Activated B cell treated with CpG ODN at 0.5 μM for 24 hours (primary cell): ENCODE measurements around the gene HDAC4. TPM values are rescaled to one million over a fixed set of nuclear protein-coding genes. Genes with fewer than 3 reads are reported as not detected.

Experiments
- ATAC-seq: fragments of 200-7000 bp; cut with Tn5 transposase; one replicate; pipeline ENCODE4 v1.10.0; 2021; ENCODE audit warnings: low read depth, mild to moderate bottlenecking, moderate library complexity
- CTCF ChIA-PET: fragments of 350-600 bp; sonication (Branson Sonifier 250); formaldehyde crosslinking; loops from one replicate; lab custom pipeline; 2021; ENCODE audit warnings: antibody characterized with exemption; lab: Charles Lee
- POLR2A ChIA-PET: fragments of 350-600 bp; sonication (Branson Sonifier 250); formaldehyde crosslinking; loops from one replicate; lab custom pipeline; 2021; ENCODE audit warnings: antibody characterized with exemption; lab: Charles Lee
- DNase-seq: peaks from one replicate; pipeline ENCODE4 v3.0.0; 2022
- H3K27ac Mint-ChIP-seq: one replicate; pipeline ENCODE4 v1.8.0; 2020; ENCODE audit warnings: mixed read lengths
- H3K27me3 Mint-ChIP-seq: one replicate; pipeline ENCODE4 v1.8.0; 2021; ENCODE audit warnings: mixed read lengths
- H3K36me3 Mint-ChIP-seq: one replicate; pipeline ENCODE4 v1.8.0; 2021; ENCODE audit warnings: low read depth, mixed read lengths
- H3K4me1 Mint-ChIP-seq: one replicate; pipeline ENCODE4 v1.8.0; 2021; ENCODE audit warnings: mixed read lengths
- H3K4me3 Mint-ChIP-seq: one replicate; pipeline ENCODE4 v1.8.0; 2020; ENCODE audit warnings: mild to moderate bottlenecking, mixed read lengths
- H3K9me3 Mint-ChIP-seq: one replicate; pipeline ENCODE4 v1.8.0; 2020; ENCODE audit warnings: mixed read lengths
- intact Hi-C: fragments of 100-400 bp; cut with micrococcal nuclease; formaldehyde crosslinking; loops from one replicate; pipeline ENCODE4 v1.15.1; 2024
- total RNA-seq: library from RNA; stranded (reverse); gene quantifications from 2 replicates; pipeline ENCODE4 v1.2.3, GENCODE V29; 2022
- TF ChIP-seq, protein P1 (sequence below): fragments of 200-600 bp; IDR thresholded peaks from one replicate; pipeline ENCODE4 v1.8.0; 2022; ENCODE audit warnings: antibody characterized with exemption, mild to moderate bottlenecking

HDAC4 gene
- total RNA-seq, 1 donor from 2014 or later: 31.9 TPM

GRCh38 chr2:239142296-239142695 is 258.5 kb downstream of the HDAC4 start:
- DNase-seq (no peak), ATAC-seq (no peak)
- Mint-ChIP-seq H3K4me1 (no peaks in the 10 kb centered on the region), H3K27ac (no peak overlapping the region), H3K36me3 (peaks cover 47% of the 10 kb centered on the region), H3K9me3 (no peaks in the 10 kb centered on the region), H3K4me3 (no peak overlapping the region), H3K27me3 (no peaks in the 10 kb centered on the region)
- TF ChIP-seq, protein P1, sequence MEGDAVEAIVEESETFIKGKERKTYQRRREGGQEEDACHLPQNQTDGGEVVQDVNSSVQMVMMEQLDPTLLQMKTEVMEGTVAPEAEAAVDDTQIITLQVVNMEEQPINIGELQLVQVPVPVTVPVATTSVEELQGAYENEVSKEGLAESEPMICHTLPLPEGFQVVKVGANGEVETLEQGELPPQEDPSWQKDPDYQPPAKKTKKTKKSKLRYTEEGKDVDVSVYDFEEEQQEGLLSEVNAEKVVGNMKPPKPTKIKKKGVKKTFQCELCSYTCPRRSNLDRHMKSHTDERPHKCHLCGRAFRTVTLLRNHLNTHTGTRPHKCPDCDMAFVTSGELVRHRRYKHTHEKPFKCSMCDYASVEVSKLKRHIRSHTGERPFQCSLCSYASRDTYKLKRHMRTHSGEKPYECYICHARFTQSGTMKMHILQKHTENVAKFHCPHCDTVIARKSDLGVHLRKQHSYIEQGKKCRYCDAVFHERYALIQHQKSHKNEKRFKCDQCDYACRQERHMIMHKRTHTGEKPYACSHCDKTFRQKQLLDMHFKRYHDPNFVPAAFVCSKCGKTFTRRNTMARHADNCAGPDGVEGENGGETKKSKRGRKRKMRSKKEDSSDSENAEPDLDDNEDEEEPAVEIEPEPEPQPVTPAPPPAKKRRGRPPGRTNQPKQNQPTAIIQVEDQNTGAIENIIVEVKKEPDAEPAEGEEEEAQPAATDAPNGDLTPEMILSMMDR: no peak
- ChIA-PET POLR2A (no interaction called here), CTCF (interaction anchor here (2.9 kb wide), 1 partner anchor 255 kb away, joined by 9 read pairs; no protein-coding TSS in a partner anchor)
- intact Hi-C loops: no loop called here

DNA sequence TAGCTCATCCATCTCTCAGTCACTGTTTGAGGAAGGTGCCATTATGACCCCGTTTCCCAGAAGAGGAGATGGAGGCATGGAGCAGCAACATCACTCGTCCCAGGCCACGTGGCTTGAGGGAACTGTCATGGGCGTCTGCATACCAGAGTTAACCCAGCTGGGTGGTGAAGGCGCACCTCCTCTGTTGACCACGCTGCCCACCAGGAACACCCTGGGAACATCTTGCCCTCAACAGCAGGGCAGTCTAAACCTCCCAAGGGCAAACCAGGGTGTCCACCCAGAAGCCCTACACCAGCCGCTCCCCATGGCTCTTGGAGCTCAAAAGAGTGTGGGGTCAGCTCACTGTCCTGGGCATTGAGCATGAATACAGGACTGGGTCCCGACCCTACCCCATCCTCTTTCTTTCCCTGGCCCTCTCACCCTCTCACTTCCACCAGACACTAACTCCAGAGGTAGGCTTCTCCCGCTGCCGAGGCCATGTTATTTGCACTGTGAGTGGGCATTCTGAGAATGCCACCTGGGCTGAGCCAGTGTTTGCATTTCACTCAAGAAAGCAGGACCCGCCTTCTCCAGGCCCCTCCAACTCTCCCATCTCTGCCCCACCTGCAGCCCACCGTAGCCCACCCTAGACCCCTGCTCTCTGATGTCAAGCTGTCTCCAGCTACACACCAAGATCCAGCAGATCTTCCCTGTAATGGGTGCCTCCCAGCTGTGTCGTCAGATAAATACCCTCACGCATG is 259.6 kb downstream of the HDAC4 start:
- Mint-ChIP-seq H3K9me3 (no peaks in the 10 kb centered on the region), H3K36me3 (peaks cover 53% of the 10 kb centered on the region)

GRCh38 chr2:239140346-239141020 is 260.3 kb downstream of the HDAC4 start:
- no peak overlapping the region for H3K4me3 Mint-ChIP-seq
- no peaks in the 10 kb centered on the region for H3K9me3 Mint-ChIP-seq
- H3K27ac Mint-ChIP-seq: no peak overlapping the region
- H3K27me3 Mint-ChIP-seq: no peaks in the 10 kb centered on the region
- CTCF ChIA-PET: no interaction called here
- H3K36me3 Mint-ChIP-seq: peaks cover 60% of the 10 kb centered on the region
- POLR2A ChIA-PET: no interaction called here
- intact Hi-C loops: no loop called here
- TF ChIP-seq, protein P1: no peak
- ATAC-seq (no peak), DNase-seq (no peak)
- no peaks in the 10 kb centered on the region for H3K4me1 Mint-ChIP-seq

More for the DNA sequence above, 259.6 kb downstream of the HDAC4 start:
- Mint-ChIP-seq H3K27ac (no peak overlapping the region), H3K27me3 (no peaks in the 10 kb centered on the region), H3K4me1 (no peaks in the 10 kb centered on the region), H3K4me3 (no peak overlapping the region)
- no peak for DNase-seq
- CTCF ChIA-PET: no interaction called here
- TF ChIP-seq, protein P1: no peak
- POLR2A ChIA-PET: no interaction called here
- no peak for ATAC-seq
- intact Hi-C loops: no loop called here

DNA sequence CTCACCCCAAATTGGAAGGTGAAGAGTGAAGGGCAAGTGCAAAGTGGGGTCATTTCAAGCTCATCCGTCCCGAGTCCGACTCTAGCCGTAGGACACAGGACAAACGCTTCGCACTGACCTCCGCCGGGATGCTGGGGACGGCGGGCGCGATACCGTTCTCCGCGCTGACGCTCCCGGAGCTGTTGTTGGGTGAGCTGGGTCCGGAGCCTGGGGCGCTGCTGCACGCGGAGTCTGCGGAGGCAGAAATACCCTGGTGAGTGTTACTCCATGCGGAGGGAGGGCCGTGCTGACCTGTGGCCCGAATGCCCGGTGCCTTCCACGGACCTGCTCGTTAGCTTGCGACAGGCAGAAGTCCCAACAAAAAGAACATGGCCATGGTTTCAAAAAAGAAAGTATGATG is 261.3 kb downstream of the HDAC4 start:
- TF ChIP-seq, protein P1: no peak
- Mint-ChIP-seq H3K4me3 (no peak overlapping the region), H3K4me1 (no peaks in the 10 kb centered on the region), H3K36me3 (peaks cover 62% of the 10 kb centered on the region), H3K27me3 (no peaks in the 10 kb centered on the region), H3K9me3 (no peaks in the 10 kb centered on the region), H3K27ac (no peak overlapping the region)
- no peak for DNase-seq
- CTCF ChIA-PET: no interaction called here
- no peak for ATAC-seq
- intact Hi-C loops: loop anchor here (10.0 kb wide), 1 partner anchor 1005 kb away; the partner anchor contains the start of gene OTOS
- POLR2A ChIA-PET: no interaction called here

DNA sequence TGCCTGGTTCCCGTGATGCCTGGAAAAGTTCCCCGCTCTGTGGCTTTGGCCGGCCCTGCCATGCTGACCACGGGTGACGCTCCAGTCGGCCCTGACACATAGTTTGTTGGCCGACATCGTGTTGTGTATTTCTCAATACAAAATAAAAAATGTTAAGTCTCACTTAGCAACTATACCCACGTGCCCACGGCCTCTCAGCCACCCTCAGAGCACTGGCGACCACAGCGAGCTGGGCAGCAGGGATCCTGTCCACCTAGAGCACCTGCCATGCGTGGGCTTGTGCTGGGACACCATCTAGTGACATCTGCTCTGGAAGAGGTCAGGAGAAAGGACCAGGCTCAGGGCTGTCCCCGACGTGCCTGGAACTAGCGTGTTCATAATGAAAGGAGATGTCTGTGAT is 261.7 kb downstream of the HDAC4 start:
- H3K27me3 Mint-ChIP-seq: no peaks in the 10 kb centered on the region
- peaks cover 65% of the 10 kb centered on the region for H3K36me3 Mint-ChIP-seq
- H3K27ac Mint-ChIP-seq: no peak overlapping the region
- CTCF ChIA-PET: no interaction called here
- intact Hi-C loops: loop anchor here (10.0 kb wide), 1 partner anchor 1006 kb away; the partner anchor contains the start of gene OTOS
- no peak overlapping the region for H3K4me3 Mint-ChIP-seq
- no peaks in the 10 kb centered on the region for H3K9me3 Mint-ChIP-seq
- TF ChIP-seq, protein P1: no peak
- POLR2A ChIA-PET: no interaction called here
- H3K4me1 Mint-ChIP-seq: no peaks in the 10 kb centered on the region
- ATAC-seq (no peak), DNase-seq (no peak)
